NCI-H2196 (cell line): ENCODE results near the gene SLC35D1.

Source experiments
- DNase-seq: peaks from one replicate; lab custom pipeline; 2025; ENCODE audit not compliant: unreplicated experiment; lab: John Stamatoyannopoulos, UW

SLC35D1 gene

GRCh38 chr1:67044631-67045270 lies 9.2 kb downstream of the SLC35D1 start:
- no peak for DNase-seq

- no peak for DNase-seq
Observed at GRCh38 chr1:67043366-67043765, 10.6 kb downstream of the SLC35D1 start.

- DNase-seq: no peak
Observed at GRCh38 chr1:67041841-67042503, 12.0 kb downstream of the SLC35D1 start.

GRCh38 chr1:67040405-67040804 lies 13.5 kb downstream of the SLC35D1 start:
- DNase-seq: no peak

- no peak for DNase-seq
Observed at GRCh38 chr1:67031859-67032247, 22.1 kb downstream of the SLC35D1 start.

GRCh38 chr1:67031121-67031858 lies 22.7 kb downstream of the SLC35D1 start:
- no peak for DNase-seq

GRCh38 chr1:67029472-67029871 lies 24.5 kb downstream of the SLC35D1 start:
- DNase-seq: no peak

GRCh38 chr1:67020765-67021164 lies 33.2 kb downstream of the SLC35D1 start:
- DNase-seq: no peak

- DNase-seq: no peak
Observed at GRCh38 chr1:67020304-67020703, 33.6 kb downstream of the SLC35D1 start.

- no peak for DNase-seq
Observed at GRCh38 chr1:67019600-67020136, 34.3 kb downstream of the SLC35D1 start.

GRCh38 chr1:67019121-67019520 lies 34.8 kb downstream of the SLC35D1 start:
- DNase-seq: no peak

GRCh38 chr1:67018574-67018973 lies 35.4 kb downstream of the SLC35D1 start:
- no peak for DNase-seq

GRCh38 chr1:67013573-67013972 lies 40.4 kb downstream of the SLC35D1 start:
- no peak for DNase-seq

- no peak for DNase-seq
Observed at GRCh38 chr1:67009792-67010191, 44.2 kb downstream of the SLC35D1 start.

GRCh38 chr1:67005068-67005467 lies 48.9 kb downstream of the SLC35D1 start:
- DNase-seq: peak; percentile 78

- peak; percentile 91 for DNase-seq
Observed at GRCh38 chr1:67004176-67004575, 49.8 kb downstream of the SLC35D1 start.

- no peak for DNase-seq
Observed at GRCh38 chr1:67001682-67002425, 52.1 kb downstream of the SLC35D1 start.

- DNase-seq: no peak
Observed at GRCh38 chr1:66999640-67000400, 54.1 kb downstream of the SLC35D1 start.

- no peak for DNase-seq
Observed at GRCh38 chr1:66998972-66999371, 55.0 kb downstream of the SLC35D1 start.

GRCh38 chr1:66996018-66996682 lies 57.8 kb downstream of the SLC35D1 start:
- peak; percentile 83 for DNase-seq
